AG09309 (cell line): ENCODE measurements around the gene XRCC5.

Experiments used
- DNase-seq: peaks from one replicate; pipeline ENCODE4 v3.0.0-alpha.2; 2010; ENCODE audit warnings: low read depth
- H3K4me3 ChIP-seq: 2 replicates; pipeline ENCODE4 v1.5.1; 2011; ENCODE audit warnings: mild to moderate bottlenecking, low read depth, low read length, moderate library complexity; ENCODE audit not compliant: control insufficient read depth
- CTCF ChIP-seq: IDR thresholded peaks from 2 replicates; pipeline ENCODE4 v1.5.1; 2011; ENCODE audit warnings: mild to moderate bottlenecking, low read depth, low read length, inconsistent platforms; ENCODE audit not compliant: insufficient read depth, control insufficient read depth; ENCODE audit errors: missing control alignments

The XRCC5 gene

GRCh38 chr2:216224388-216224787 lies 115.2 kb downstream of the XRCC5 start:
- no peak for DNase-seq
- no peak for TF ChIP-seq CTCF
- no peak overlapping the region for H3K4me3 ChIP-seq

GRCh38 chr2:216229277-216229914 lies 120.2 kb downstream of the XRCC5 start:
- no peak overlapping the region for H3K4me3 ChIP-seq
- DNase-seq, result no peak
- no peak for TF ChIP-seq CTCF

- DNase-seq, result no peak
- no peak for TF ChIP-seq CTCF
- no peak overlapping the region for H3K4me3 ChIP-seq
Measured at GRCh38 chr2:216231867-216232266, 122.7 kb downstream of the XRCC5 start.

- no peak for DNase-seq
- no peak overlapping the region for H3K4me3 ChIP-seq
- no peak for TF ChIP-seq CTCF
Measured at GRCh38 chr2:216232721-216233120, 123.6 kb downstream of the XRCC5 start.

GRCh38 chr2:216233281-216233995 lies 124.3 kb downstream of the XRCC5 start:
- H3K4me3 ChIP-seq, result no peak overlapping the region
- TF ChIP-seq CTCF, result no peak
- no peak for DNase-seq

- no peak for DNase-seq
- no peak for TF ChIP-seq CTCF
Measured at GRCh38 chr2:216234106-216234505, 125.0 kb downstream of the XRCC5 start.

GRCh38 chr2:216235462-216235861 lies 126.3 kb downstream of the XRCC5 start:
- DNase-seq, result no peak
- no peak for TF ChIP-seq CTCF
- H3K4me3 ChIP-seq, result no peak overlapping the region

More at GRCh38 chr2:216234106-216234505, 125.0 kb downstream of the XRCC5 start:
- H3K4me3 ChIP-seq, result no peak overlapping the region
